Sciatic nerve (tissue), 2 donors: Measurements from ENCODE around the gene DHX30. TPM values are rescaled to one million over a fixed set of nuclear protein-coding genes. Genes with fewer than 3 reads are reported as not detected.
"Not testable (repeated sequence)": the region's sequence is repeated elsewhere in the genome, so short reads cannot be mapped to it uniquely, and the experiment has no call there.

Experiments used
- ATAC-seq: fragments of 200-7000 bp; cut with Tn5 transposase; one replicate; pipeline ENCODE4 v1.9.1; 2020; ENCODE audit warnings: mild to moderate bottlenecking, moderate library complexity
- DNase-seq: peaks from one replicate; pipeline ENCODE4 v3.0.0-alpha.2; 2020; ENCODE audit warnings: low spot score
- intact Hi-C: fragments of 100-400 bp; cut with DNase I; formaldehyde crosslinking; loops from one replicate; pipeline ENCODE4 v1.14.2; 2022
- total RNA-seq: library from RNA; stranded (reverse); fragmentation: NEBNext Ultra II Directional; extraction: Animal tissue kit (Norgen Biotek cat#: 25700); gene quantifications from one replicate; pipeline ENCODE4 v1.2.1, GENCODE V29; 2021
- donor health status: DM: no; HTN: no; CAD: no.
- donor health status: DM: no; HTN: no; CAD: no.

The DHX30 gene, protein sequence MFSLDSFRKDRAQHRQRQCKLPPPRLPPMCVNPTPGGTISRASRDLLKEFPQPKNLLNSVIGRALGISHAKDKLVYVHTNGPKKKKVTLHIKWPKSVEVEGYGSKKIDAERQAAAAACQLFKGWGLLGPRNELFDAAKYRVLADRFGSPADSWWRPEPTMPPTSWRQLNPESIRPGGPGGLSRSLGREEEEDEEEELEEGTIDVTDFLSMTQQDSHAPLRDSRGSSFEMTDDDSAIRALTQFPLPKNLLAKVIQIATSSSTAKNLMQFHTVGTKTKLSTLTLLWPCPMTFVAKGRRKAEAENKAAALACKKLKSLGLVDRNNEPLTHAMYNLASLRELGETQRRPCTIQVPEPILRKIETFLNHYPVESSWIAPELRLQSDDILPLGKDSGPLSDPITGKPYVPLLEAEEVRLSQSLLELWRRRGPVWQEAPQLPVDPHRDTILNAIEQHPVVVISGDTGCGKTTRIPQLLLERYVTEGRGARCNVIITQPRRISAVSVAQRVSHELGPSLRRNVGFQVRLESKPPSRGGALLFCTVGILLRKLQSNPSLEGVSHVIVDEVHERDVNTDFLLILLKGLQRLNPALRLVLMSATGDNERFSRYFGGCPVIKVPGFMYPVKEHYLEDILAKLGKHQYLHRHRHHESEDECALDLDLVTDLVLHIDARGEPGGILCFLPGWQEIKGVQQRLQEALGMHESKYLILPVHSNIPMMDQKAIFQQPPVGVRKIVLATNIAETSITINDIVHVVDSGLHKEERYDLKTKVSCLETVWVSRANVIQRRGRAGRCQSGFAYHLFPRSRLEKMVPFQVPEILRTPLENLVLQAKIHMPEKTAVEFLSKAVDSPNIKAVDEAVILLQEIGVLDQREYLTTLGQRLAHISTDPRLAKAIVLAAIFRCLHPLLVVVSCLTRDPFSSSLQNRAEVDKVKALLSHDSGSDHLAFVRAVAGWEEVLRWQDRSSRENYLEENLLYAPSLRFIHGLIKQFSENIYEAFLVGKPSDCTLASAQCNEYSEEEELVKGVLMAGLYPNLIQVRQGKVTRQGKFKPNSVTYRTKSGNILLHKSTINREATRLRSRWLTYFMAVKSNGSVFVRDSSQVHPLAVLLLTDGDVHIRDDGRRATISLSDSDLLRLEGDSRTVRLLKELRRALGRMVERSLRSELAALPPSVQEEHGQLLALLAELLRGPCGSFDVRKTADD
- 57.2 TPM for total RNA-seq

DNA sequence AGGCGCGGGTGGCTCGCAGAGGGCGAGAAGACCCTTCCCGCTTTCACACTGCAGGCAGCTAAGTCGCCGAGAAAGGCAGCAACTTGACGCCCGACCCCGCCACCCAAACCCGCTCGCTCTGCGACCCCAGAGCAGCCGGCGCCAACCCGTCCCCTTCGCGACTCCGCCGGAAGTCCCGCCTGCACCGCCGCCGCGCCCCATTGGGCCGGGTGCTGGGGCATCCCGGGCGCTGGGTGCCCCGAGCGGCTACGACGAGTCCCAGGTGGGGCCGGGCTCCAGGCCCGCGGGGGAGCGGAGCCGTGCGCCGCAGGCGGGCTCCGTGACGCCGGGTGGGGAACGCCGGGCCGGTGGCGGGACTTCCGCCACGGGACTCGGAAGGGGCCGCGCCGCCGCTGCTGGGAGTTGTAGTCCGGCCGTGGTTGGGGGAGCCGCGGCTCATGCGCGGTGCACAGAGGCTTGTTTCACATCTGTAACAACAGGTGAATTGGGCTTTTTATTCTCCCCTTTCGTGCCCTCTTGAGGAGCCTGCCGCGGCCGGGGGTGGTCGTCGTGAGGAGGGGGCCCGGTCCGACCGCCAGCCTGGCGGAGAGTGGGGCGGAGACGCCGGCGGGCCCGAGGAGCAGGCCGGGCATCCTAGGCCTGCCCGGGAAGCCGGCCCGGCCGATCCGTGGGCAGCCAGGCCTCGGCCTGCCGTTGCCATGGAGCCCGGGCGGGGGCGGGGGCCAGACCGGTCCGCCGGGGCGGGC, at the start of gene DHX30:
Gene DHX30 (plus strand): TSS at position 405 of the 746 bp plus-strand sequence. CDS start 7,546 bp downstream, outside the sequence.
- DNase-seq = peak; percentile 92
- intact Hi-C loops = no loop called here
- peak; percentile 94 for ATAC-seq

DNA sequence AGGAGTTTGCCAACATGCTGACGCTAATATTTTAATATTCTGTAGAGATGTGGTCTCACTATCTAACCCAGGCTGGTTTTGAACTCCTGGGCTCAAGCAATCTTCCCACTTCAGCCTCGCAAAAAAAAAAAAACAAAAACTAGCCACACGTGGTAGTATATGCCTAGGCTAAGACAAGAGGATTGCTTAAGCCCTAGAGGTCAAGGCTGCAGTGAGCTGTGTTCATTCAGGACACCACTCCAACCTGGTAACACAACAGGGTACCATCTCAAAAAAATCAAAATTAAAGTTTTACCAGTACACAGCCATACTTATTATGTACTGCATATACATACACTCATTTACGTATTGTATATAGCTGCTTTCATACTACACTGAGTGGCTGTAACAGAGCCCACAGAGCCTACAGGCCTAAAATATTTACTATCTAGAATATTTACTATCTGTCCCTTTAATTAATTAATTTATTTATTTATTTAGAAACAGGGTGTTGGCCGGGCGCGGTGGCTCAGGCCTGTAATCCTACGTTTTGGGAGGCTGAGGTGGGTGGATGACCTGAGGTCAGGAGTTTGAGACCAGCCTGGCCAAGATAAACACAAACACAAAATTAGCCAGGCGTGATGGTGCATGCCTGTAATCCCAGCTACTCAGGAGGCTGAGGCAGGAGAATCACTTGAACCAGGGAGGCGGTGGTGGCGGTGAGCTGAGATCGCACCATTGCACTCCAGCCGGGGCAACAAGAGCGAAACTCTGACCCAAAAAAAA, 44.5 kb upstream of the DHX30 start:
- intact Hi-C loops = no loop called here

DNA sequence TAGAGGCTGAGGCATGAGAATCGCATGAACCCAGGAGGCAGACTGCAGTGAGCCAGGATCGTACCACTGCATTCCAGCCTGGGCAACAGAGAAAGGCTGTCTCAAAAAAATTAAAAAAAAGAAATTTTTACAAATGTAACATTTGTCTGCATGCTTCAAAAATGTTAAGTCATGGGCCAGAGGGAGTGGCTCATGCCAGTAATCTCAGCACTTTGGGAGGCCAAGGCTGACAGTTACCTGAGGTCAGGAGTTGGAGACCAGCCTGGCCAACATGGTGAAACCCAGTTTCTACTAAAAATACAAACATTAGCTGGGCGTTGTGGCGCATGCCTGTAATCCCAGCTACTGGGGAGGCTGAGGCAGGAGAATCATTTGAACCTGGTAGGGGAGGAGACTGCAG, 42.7 kb upstream of the DHX30 start:
- DNase-seq, intact Hi-C loops, ATAC-seq: not testable (repeated sequence)

More for the DNA sequence above, 44.5 kb upstream of the DHX30 start:
- no peak for DNase-seq
- ATAC-seq = no peak

DNA sequence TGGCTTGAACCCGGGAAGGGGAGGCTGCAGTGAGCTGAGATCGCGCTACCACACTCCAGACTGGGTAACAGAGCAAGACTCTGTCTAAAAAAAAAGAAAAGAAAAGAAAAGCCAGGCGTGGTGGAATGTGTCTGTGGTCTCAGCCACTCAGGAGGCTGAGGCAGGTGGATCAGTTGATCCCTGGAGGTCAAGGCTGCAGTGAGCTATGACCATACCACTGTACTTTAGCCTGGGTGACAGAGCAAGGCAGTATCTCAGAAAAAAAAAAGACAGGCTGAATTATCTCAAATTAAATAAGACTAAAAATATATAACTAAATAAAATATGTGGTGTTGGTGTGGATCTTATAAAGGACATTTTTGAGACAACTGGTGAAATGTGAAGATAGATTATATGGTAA, 41.9 kb upstream of the DHX30 start:
- intact Hi-C loops = no loop called here
- DNase-seq (no peak), ATAC-seq (no peak)

DNA sequence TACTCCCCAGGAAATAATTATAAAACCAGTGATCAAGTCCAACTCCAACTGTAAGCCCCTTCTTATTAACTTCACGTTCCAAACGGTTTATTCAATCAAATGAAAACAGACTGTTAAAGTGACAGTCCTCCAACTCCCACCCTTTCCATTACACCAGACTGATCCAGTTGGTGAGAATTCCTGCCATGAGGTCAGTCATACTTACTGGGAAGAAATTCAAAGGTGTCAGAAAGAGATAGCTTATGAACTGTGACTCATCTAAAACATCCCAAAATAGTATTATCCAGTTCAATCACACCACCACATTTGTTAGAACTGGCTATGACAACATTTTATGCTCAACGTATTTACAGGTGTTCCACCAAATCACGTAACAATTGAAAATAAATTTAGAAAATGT, 40.7 kb upstream of the DHX30 start:
- intact Hi-C loops = no loop called here
- ATAC-seq = no peak
- no peak for DNase-seq

DNA sequence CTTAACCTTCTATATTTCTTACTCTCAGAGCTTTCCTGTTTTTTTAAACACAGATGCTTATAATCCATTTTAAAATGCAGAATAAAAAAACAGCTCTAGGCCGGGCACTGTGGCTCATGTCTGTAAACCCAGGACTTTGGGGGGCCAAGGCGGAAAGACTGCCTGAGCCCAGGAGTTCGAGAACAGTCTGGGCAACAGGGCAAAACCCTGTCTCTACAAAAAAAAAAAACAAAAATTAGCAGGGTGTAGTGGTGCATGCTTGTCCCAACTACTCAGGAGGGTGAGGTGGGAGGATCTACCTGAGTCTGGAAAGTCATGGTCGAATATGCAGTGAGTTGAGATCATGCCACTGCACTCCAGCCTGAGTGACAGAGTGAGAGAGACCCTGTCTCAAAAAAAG, 36.8 kb upstream of the DHX30 start:
- ATAC-seq (no peak), DNase-seq (no peak)
- intact Hi-C loops = no loop called here

DNA sequence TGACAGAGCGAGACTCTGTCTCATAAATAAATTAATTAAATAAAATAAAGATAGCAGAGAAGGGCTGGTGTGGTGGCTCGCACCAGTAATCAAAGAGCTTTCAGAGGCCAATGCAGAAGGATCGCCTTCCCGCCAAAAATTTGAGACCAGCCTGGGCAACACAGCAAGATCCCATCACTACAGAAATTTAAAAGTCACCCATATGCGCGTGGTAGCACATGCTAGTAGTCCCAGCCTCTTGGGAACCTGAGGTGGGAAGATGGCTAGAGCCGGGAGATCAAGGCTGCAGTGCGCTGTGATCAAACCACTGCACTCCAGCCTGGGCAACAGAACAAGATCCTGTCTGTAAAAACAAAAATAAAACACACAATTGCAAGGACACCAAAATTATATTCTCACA, 30.9 kb upstream of the DHX30 start:
- no peak for ATAC-seq
- intact Hi-C loops = no loop called here
- DNase-seq = no peak

DNA sequence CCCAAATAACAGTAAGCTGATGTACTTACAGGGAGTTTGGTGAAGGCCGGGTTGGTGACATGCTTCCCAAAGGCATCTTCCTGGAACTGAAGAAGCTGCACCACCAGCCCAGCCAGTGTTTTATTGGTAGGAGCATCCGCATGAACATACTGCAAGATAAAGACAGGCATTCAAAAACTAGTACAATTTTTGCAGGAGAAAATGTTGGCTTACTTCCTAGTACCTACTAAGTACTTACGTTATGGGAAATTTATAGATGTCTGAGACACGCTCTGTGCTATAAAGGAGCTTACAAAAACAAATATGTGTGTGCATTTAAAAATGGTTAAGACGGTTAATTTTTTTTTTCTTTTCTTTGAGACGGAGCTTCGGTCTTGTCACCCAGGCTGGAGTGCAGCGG, 30.1 kb upstream of the DHX30 start:
- intact Hi-C loops = no loop called here
- DNase-seq (no peak), ATAC-seq (no peak)

DNA sequence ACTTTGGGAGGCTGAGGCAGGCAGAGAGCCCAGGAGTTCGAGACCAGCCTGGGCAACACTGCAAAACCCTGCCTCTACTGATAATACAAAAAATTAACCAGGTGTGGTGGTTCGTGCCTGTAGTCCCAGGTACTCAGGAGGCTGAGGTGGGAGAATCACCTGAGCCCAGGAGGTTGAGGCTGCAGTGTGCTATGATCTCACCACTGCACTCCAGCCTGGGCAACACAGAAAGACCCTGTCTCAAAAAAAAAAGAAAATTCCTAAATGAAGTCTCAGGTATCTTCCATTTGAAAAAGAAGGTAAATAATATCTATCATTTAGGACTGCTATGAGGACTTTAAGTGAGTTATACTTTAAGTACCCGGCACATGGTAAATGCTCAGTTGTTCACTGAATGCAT, 24.2 kb upstream of the DHX30 start:
- ATAC-seq (no peak), DNase-seq (no peak)
- intact Hi-C loops = no loop called here

DNA sequence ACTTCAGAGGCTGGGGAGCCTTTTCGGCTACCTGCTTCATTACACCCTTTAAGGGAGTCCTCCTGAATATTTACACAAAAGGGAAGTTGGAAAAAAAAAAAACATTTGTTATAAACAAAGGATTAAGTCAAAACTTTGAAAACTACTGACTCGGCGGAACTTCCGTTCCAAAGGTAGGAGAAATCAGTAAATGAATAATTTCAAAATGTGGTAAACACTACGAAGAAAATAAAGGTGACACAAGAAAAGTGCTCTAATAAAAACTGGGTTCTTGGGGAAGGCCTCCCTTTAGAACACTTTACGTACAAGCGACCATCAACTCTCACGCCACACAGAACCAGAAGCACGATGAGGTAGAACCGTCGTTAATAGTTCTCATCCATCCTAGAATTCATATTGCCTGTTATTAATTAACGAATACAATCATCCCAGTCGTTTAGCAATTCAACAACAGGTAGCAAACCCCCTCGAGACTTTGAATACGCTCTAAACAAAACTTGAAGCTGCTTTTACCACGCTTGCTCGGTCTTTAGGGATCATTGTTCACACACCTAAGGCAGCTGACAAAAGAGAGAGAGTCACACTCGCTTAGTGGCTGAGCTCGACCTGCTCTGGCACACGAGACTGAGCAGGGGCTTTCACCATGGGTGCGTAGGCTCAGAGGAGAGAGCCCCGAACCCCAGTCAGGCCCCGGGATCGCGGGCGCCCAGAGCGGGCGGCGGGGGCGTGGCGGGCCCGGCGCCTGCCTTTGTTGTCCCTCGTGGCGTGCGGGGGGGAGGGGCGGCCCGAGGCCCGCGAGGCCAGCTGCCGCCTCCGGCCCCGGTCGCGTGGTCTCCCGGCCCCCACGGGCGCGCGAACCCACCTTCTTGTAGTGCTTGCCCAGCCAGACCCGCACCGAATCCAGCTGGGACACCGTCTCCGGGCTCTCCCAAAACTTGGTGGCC, 21.9 kb upstream of the DHX30 start:
- DNase-seq = peak; percentile 84
- ATAC-seq = peak; percentile 14
- intact Hi-C loops = no loop called here

DNA sequence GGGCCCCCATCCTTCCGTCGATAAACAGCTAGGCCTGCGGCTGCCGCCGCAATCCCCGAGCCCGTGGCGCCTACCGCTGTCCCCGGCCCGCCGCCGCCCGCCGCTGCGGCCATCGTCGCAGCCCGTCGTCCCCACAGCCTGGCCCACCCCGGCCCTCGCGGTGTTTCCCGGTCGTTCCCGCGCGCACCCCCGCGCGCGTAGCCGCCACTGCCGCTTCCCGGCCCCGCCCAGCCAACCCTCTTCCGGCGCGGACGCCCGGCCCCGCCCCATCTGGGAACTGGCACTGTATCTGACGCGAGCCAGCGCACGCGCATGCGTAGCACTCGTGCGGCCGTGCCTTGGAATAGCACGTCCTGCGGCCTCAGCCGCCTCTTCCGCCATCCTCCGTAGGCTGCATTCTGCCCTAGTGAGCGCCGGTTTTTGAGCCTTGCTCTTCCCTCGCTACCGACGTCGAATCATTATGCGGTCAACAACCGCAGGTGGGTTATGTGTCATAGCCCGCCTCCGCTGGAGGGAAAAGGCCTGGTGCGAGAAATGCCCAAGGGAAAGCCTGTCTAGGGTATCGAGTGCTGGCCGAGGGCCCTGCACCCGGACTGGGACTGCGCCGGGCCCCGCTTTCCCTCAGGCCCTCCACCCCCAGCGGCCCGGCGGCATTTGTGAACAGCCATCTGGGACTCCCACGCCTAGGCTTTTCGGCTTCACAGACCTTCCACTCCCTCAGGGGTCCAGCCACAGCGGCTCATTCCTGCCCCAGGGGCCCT, 21.1 kb upstream of the DHX30 start, which contains the start of gene SMARCC1:
Gene SMARCC1 (minus strand): TSS at position 209 of the 761 bp plus-strand sequence. CDS start 96 bp downstream, at position 113.
- intact Hi-C loops = no loop called here
- DNase-seq (peak; percentile 99), ATAC-seq (peak; percentile 100)

DNA sequence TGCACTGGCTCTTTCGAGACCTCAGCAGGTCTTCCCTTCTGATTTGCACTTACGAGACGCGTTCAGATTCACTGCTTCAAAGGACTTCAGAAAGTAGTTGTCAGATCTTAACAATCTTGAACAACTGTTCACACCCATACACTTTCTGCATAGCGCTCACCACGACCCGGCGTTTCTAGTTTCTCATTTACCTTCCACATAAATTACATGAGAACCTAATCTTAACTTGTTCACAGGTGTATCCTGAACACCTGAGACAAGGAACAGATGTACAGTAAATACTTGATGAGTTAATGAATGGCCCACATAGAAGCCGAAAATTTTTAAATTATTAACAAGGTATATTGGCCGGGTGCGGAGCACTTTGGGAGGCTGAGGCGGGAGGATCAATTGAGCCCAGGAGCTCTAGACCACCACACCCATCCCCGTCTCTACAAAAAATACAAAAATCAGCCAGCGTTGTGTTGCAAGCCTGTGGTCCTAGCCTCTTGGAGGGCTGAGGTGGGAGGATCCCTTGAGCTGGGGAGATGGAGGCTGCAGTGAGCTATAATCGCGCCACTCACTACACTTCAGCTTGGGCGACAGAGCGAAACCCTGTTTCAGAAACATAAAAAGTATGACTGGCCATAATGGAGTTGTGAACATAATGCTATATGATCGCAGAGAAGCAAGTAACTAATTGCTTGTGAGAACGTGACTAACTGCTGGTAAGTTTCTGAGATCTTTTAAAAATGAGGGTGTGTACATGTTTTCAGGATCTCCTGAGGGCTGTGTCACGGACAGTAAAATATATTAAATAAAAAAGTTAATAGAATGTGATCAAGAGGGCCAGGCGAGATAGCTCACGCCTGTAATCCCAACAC, 20.3 kb upstream of the DHX30 start:
- DNase-seq = no peak
- ATAC-seq = no peak
- intact Hi-C loops = no loop called here

DNA sequence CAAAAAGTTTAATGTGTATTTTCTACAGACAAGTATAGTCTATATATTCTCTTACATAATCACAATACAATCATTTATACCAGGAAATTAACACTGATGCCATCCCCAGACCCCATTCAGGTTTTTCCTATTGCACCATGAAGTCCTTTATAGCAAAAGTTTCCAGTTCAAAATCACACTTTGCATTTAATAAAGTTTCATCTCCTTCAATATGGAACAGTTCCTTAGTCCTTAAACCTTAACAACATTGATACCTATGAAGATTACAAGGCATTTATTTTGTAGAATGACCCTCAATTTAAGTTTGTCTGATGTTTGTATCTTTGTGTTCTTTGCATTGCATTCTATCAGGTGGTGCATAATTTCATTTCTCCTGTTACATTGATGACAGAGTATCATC, 19.3 kb upstream of the DHX30 start:
- intact Hi-C loops = no loop called here
- ATAC-seq (no peak), DNase-seq (no peak)

DNA sequence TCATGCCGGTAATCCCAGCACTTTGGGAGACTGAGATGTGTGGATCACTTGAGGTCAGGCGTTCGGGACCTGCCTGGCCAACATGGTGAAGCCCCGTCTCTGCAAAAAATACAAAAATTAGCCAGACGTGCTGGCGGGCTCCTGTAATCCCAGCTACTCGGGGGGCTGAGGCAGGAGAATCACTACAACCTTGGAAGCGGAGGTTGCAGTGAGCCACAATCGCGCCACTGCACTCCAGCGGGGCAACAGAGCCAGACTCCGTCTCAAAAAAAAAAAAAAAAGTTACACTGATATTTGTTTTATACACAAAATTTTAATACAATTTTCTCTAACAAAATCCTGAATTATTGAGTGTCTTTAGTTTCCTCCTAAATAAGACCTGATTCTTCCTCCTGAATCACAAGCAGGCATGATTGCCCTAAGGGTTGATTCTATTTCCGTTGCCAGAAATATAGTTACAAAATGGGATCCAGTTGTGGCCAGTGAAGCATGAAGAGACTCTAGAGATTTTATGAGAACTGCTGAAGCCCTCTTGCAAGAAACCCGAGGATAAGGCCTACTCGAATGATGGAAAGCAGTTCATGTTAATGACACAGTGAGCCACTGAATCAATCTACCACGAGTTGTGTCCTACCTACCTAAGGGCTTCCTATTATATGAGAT, 11.6 kb upstream of the DHX30 start:
- ATAC-seq (no peak), DNase-seq (no peak)
- intact Hi-C loops = loop anchor here (5.0 kb wide), 1 partner anchor 269 kb away; no protein-coding TSS in a partner anchor

DNA sequence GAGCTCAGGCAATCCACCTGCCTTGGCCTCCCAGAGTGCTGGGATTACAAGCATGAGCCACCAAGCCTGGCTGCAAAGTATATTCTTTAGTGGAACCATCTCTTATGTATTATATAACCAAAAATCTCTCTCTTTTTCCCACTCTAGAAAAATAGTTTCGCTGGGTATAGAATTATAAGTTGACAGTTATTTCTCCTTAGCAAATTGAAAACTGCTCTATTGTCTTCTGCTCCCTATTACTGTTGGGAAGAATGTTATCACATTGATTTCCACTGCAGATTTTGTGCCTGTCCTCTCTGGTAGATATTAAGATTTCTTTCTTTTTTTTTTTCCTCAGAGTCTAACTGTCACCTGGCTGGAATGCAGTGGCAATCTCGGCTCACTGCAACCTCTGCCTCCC, 10.2 kb upstream of the DHX30 start:
- ATAC-seq (no peak), DNase-seq (no peak)
- intact Hi-C loops = loop anchor here (5.0 kb wide), 1 partner anchor 270 kb away; no protein-coding TSS in a partner anchor
